Activated T-cell treated with anti-CD3 and anti-CD28 coated beads for 1 hour (primary cell): ENCODE results near the gene C11orf68.

Experiments used
- DNase-seq: peaks from one replicate; pipeline ENCODE4 v3.0.0-alpha.2; 2020; ENCODE audit warnings: low read depth

C11orf68 gene

DNA sequence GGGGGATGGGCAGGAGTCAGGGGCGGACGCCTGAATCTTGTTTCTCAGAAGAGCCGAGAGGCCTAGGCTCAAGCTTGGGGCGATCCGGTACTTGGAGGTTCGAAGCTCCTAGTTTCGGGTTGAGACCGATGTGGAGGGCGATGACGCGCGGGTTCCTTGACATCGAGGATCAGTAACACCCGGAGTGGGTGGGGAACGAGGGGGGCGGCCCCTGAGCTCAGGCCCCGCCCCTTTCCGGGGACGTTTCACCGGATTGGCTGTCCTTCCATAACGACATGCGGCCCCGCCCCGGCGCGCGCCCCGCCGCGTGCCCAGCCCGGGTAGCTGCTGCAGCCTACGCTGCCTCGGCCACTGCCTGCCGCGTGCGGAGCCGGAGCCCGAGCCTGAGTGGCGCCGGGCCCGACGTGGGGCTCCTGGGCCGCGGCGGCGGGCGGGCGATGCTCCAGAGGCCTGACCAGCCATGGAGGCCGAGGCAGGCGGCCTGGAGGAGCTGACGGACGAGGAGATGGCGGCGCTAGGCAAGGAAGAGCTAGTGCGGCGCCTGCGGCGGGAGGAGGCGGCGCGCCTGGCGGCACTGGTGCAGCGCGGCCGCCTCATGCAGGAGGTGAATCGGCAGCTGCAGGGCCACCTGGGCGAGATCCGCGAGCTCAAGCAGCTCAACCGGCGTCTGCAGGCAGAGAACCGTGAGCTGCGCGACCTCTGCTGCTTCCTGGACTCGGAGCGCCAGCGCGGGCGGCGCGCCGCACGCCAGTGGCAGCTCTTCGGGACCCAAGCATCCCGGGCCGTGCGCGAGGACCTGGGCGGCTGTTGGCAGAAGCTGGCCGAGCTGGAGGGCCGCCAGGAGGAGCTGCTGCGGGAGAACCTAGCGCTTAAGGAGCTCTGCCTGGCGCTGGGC is 28.3 kb downstream of the C11orf68 start, which contains the start of gene CCDC85B:
Gene CCDC85B (plus strand): TSS at position 350 of the 895 bp plus-strand sequence. CDS start 111 bp downstream, at position 461.
- DNase-seq = peak; percentile 98

GRCh38 chr11:65888163-65888814 is 30.6 kb downstream of the C11orf68 start, which contains the start of gene FIBP:
TSS of gene FIBP (minus strand) at chr11:65888471. CDS start at chr11:65888418, 53 bp downstream.
- peak; percentile 92 for DNase-seq

DNA sequence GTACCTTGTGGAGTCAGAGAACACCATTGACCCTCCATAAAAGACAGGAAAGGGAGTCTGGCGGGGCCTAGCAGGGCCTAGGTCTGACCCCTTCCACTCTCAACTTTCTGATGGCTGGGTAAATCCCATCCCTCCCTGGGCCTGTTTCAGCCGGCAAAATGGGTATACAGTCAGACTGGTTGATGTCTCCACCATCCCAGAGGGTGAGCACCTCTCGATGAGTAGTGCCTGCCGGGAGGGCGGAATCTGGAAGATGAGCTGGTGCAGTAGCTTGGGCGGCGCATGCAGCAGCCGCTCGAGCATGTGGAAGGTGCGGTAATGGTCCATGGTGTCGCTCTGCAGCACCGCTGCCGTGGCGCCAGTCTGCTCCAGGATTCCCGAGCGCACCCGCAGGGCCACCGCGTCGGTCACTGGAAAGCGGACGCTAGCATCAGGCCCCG is 31.1 kb downstream of the C11orf68 start:
- DNase-seq = no peak

GRCh38 chr11:65886826-65887722 is 31.8 kb downstream of the C11orf68 start:
- DNase-seq = no peak

DNA sequence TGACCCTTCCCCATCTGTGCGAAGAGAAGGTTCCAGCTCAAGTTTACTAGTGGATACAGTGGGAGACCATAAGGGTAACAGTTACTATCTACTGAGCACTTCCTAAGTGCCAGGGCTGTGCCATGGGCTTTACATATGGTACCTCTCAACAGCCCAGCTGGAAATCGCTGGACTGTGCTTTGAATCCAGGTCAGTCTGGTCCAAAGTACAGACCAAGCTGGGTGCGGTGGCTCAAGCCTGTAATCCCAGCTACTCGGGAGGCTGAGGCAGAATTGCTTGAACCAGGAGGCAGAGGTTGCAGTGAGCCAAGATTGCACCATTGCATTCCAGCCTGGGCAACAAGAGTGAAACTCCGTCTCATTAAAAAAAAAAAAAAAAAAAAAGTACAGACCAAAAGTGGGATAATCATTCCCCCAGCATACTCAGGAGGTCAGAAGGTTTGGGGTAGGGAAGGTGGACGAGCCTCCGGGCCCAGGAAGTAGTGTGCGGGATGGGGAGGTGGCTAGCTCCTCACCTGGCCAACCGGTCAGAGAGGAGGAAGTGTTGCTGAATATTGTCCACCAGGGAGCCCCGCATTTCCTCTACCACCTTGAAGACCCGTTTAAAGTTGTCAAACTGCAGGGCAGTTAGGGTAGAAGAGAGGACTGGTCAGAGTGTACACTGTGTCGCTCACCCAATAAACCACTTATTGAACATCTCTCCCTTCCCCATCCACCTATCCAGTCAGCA is 32.9 kb downstream of the C11orf68 start:
- no peak for DNase-seq

DNA sequence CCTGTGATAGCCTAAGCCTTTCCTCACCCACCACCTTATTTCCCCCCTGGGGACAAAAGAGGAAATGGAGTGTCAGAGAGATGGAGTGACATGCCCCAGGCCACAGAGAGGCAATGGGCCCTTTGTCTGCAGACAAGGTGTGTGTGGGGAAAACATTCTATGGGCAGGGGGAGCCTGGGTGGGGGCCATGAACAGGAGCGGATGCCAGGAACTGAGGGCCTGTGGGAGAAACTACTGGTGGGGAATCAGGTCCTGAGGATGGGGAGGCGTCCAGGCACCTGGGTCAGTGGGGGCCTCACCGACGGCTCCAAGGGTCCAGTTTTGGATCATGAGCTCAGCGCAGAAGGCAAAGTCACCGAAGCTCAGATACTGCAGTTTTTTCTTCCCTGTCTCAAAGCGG is 33.6 kb downstream of the C11orf68 start:
- DNase-seq = no peak

DNA sequence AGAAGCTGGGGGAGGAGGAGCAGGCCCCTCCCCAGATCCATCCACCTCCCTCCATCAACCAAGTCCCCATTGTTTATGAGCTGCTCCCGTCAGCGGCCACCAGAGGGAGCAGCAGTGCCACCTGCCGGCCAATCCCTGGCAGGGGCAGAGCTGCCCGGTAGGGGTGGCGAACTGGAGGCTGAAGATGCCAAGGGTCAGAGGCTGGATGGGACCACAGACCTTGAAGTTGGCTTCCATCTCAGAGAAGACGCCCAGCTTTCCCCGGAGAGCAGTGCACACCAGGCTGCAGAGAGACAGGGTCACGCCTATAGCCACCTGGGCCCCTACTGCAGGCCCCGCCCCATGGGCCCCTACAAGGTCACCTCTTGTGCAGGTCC is 34.2 kb downstream of the C11orf68 start:
- peak; percentile 73 for DNase-seq

GRCh38 chr11:65883786-65884715 is 34.8 kb downstream of the C11orf68 start:
- DNase-seq = no peak

DNA sequence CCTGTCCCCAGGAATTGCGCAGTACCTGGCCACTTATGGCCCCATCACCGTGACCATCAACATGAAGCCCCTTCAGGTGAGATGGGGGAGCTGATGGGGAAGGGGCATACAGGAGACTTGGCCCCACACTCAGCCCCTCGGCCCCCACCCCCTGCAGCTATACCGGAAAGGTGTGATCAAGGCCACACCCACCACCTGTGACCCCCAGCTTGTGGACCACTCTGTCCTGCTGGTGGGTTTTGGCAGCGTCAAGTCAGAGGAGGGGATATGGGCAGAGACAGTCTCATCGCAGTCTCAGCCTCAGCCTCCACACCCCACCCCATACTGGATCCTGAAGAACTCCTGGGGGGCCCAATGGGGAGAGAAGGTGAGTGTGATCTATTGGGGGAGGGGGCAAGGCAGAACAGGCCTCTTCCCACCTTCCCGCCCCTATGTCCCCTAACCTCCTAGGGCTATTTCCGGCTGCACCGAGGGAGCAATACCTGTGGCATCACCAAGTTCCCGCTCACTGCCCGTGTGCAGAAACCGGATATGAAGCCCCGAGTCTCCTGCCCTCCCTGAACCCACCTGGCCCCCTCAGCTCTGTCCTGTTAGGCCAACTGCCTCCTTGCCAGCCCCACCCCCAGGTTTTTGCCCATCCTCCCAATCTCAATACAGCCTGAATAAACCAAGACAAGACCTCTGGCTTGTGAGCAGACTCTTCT is 35.7 kb downstream of the C11orf68 start:
- DNase-seq = no peak

DNA sequence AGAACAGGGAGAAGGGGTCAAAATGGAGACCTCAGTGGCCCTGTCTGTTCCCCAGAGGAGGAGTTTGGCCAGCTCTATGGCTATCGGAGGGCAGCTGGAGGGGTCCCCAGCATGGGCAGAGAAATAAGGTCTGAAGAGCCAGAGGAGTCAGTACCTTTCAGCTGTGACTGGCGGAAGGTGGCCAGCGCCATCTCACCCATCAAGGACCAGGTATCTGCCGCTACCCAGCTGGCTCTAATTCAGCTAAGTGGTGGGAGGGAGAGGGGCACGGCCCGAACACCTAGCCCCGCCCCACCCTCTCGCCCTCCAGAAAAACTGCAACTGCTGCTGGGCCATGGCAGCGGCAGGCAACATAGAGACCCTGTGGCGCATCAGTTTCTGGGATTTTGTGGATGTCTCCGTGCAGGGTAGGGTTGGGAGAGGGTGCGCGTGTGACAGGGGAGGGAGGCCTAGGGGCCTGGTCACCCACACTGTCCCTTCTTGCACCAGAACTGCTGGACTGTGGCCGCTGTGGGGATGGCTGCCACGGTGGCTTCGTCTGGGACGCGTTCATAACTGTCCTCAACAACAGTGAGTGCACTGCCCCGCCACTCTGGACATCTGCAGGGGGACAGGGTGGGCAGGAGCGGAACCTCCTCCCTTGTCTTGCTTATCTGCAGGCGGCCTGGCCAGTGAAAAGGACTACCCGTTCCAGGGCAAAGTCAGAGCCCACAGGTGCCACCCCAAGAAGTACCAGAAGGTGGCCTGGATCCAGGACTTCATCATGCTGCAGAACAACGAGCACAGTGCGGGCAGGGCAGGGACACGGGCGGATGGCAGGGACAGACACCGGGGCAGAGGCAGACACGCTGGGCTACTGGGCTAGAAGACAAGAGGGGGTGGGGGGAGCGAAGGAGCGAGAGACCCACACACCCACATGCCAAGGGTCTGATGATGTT is 36.5 kb downstream of the C11orf68 start:
- DNase-seq = no peak

- no peak for DNase-seq
These were observed 37.9 kb downstream of the C11orf68 start for GRCh38 chr11:65880844-65881421.

GRCh38 chr11:65880027-65880426 is 38.8 kb downstream of the C11orf68 start:
- no peak for DNase-seq

- DNase-seq = no peak
These were observed 39.2 kb downstream of the C11orf68 start, which contains the start of gene CTSW for GRCh38 chr11:65879617-65880016. TSS of gene CTSW (plus strand) at chr11:65879837. CDS start at chr11:65879855, 18 bp downstream.

- peak; percentile 97 for DNase-seq
These were observed 45.3 kb downstream of the C11orf68 start for GRCh38 chr11:65873318-65874156.

GRCh38 chr11:65872586-65873317 is 46.1 kb downstream of the C11orf68 start, which contains the start of gene EFEMP2:
TSS of gene EFEMP2 (minus strand) at chr11:65872800. CDS start at chr11:65872354, 446 bp downstream.
- no peak for DNase-seq
